HG02943 (cell line): ENCODE measurements around the gene PCYT1B.

Experiments used
- ATAC-seq: cut with Tn5 transposase; IDR thresholded peaks from one replicate; pipeline ENCODE4 v1.9.1; 2021; ENCODE audit warnings: mild to moderate bottlenecking, low read depth, moderate library complexity; ENCODE audit not compliant: unreplicated experiment

The PCYT1B gene

DNA sequence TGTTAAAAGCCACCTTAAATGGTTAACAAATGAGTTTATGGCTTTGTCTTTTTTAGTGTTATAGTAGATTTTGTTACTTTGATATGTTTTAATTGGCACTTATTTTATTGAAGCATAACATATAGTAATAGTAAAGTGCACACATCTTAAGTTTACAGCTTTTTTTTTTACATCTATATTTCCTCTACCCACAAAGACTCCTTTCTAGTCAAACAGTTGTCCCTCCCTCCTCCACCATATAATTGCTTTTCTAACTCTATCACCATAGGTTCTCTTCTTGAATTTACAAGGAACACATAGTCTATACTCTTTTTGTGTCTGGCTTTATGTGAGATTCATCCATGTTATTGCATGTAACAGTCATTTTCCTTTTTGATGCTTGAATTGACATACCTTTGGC, 110.6 kb downstream of the PCYT1B start:
- ATAC-seq: no peak

DNA sequence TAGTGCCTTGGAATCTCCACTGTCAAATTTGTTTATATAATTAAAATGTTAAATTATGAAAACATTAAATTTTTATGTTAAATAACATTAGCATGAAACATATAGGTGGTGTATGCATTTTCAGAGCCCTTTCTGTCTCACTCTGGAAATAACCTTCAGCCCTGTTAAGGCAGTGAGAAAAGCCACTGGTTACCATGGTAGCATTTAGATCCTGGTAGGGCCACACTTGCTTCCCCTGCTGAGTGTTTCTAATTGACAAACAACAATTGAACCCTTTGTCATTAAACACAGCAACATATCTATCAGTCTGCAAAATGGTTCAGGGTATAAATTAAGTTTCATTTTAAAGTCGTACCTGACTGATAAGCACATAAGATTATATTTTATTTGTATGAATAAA, 118.5 kb downstream of the PCYT1B start:
- no peak for ATAC-seq

DNA sequence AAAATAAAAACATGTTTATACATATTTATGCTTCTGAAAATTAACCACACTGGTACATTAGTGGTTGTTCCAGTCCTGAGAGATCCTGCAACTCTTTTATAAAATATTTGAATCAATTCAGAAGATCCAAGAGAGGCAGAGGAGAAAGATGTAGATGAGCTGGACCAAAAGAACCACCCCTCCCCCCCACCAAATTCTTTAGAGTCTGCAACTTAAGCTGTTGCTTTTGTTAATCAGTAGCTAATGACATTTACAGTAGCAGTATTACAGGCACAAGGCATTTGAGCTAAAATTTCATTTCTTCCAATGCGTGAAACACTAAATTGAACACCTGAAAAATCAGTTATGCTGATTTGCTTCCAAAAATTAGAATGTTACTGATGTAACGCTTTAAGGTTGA, 120.5 kb downstream of the PCYT1B start:
- ATAC-seq: no peak

DNA sequence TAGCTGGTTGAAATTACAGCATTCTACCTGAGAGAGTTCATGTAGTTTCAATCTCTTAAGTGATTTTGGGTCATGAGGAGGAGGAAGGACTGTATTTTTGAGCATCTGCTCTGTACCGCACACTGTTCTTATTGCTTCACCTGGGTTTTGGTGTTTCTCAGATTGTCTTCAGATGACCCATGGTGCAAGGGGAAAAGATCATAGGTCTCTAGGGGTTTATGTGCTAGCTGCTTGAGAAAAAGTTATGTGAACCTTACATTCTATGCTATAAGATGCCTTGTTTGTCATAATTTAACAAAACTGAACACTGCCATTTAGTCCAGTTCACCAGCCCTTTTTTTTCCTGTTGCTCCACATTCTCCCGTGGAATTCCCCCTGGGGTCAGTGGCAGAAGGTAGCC, 121.7 kb downstream of the PCYT1B start:
- ATAC-seq: no peak

DNA sequence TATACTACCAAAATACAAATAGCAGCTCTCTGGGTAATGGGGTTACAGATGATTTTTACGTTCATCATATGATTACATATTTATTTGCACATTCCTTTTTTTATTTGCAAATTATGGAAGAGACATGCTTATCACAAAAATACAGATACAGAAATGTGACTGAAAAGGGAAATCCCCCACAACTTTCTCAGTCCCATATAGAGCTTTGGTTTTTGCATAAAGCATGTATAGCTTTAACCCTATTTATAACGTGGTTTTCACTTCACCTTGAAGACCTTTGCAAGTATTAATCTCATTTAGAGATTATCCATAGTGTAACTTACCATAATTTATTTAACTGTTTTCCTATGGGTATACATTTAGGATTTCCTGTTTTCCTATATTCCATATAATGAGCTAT, 126.7 kb downstream of the PCYT1B start:
- ATAC-seq: no peak

DNA sequence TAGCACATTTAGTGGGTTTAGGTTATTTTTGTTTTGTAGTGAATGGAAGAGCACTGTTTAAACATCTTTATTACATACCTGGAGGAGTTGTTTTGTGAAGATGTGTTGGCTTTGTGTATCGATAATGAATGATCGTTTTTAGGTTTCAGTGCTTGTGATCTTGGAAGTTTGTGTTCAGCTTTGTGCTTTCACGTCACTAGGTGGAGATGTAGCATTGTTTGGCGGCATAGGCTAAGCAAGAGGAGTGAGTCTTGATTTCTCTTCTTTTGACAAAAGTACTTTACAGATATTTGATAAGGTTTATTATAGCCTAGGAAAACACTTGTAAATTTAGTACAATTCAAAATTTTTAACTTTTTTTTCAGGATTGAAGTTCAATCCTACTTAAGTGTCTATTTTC, 131.7 kb downstream of the PCYT1B start:
- no peak for ATAC-seq

DNA sequence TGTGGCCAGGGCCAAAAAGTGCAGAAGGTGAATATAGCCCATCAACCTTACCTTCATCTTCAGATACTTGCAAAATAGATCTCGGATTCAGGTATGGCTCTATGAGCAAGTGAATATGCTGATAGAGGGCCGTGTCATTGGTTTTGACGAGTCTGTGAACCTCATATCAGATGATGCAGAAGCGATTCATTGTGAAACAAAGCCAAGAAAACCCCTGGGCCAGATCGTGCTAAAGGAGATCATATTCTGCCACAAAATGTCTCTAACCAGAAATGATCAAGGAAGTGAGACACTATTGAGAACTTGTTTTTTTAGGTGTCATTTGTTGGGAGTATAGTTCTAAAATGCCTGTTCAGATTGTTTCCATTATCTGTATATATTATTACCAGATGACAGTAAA, 133.7 kb downstream of the PCYT1B start:
- peak; percentile 50 for ATAC-seq

DNA sequence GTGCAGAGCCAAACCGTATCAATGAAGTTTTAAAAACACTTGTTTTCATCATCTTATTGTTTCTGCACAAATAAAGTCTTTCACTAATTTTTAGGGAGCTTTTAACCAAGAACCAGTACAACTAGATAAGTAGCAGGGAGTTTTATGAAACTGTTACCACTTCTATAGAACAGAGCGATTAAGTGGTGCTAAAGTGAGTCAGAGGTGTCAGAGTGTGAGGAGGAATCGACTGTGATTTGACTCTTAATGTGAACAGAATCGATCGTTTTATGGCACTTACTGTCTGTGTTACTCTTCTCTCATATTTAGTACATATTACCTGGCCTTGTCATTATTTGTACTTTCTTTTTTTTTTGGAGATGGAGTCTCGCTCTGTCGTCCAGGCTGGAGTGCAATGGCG, 138.8 kb downstream of the PCYT1B start:
- ATAC-seq: no peak
